BLaER1 treated with 17β-estradiol and CSF1 and Interleukin-3, amounts not matched to agents 10 nM and 100 nM (cell line): ENCODE measurements around the gene MTMR2.
"Not testable (repeated sequence)": the region's sequence is repeated elsewhere in the genome, so short reads cannot be mapped to it uniquely, and the experiment has no call there.

ENCODE experiments used
- H3K27ac ChIP-seq, 11 experiments: shearing (Covaris generic); formaldehyde crosslinking; 2 replicates each; pipeline ENCODE4 v1.8.1; 2022
- H3K27me3 ChIP-seq, 11 experiments: shearing (Covaris generic); formaldehyde crosslinking; 2 replicates each; pipeline ENCODE4 v1.8.1; 2022
- H3K36me3 ChIP-seq, 11 experiments: shearing (Covaris generic); formaldehyde crosslinking; 2 replicates each; pipeline ENCODE4 v1.8.1; 2022
- H3K4me1 ChIP-seq, 10 experiments: shearing (Covaris generic); formaldehyde crosslinking; 2 replicates each; pipeline ENCODE4 v1.8.1; 2022
- H3K4me2 ChIP-seq, 11 experiments: shearing (Covaris generic); formaldehyde crosslinking; 2 replicates each; pipeline ENCODE4 v1.8.1; 2022
- H3K4me3 ChIP-seq, 10 experiments: shearing (Covaris generic); formaldehyde crosslinking; 2 replicates each; pipeline ENCODE4 v1.8.1; 2022
- H3K9ac ChIP-seq, 11 experiments: shearing (Covaris generic); formaldehyde crosslinking; 2 replicates each; pipeline ENCODE4 v1.8.1; 2022
- H3K9me3 ChIP-seq, 11 experiments: shearing (Covaris generic); formaldehyde crosslinking; replicated peaks in 1 of 11; 2 replicates each; pipeline ENCODE4 v1.8.1; 2022
- H4K20me1 ChIP-seq, 11 experiments: shearing (Covaris generic); formaldehyde crosslinking; 2 replicates each; pipeline ENCODE4 v1.8.1; 2022
- Cebpa-rat ChIP-seq, 11 experiments: shearing (Covaris generic); IDR thresholded peaks; 2 replicates each; pipeline ENCODE4 v1.8.1; 2022

The MTMR2 gene

GRCh38 chr11:95884376-95884775, 39.5 kb downstream of the MTMR2 start:
- TF ChIP-seq Cebpa-rat (IDR thresholded peaks at IDR 0.05): no peak
- Histone ChIP-seq H3K4me1 (no peaks in the 10 kb centered on the region), H3K4me3 (no peak overlapping the region), H3K9ac (no peak overlapping the region), H4K20me1 (no peaks in the 10 kb centered on the region), H3K4me2 (no peak overlapping the region), H3K9me3 (no peaks in the 10 kb centered on the region), H3K36me3 (peaks cover 14 to 76% (median 28%) of the 10 kb centered on the region in 11 experiments; a peak in 20 of 22 replicates), H3K27ac (no peak overlapping the region), H3K27me3 (no peaks in the 10 kb centered on the region)

GRCh38 chr11:95883381-95883780, 40.5 kb downstream of the MTMR2 start:
- Histone ChIP-seq H4K20me1 (no peaks in the 10 kb centered on the region), H3K27me3 (no peaks in the 10 kb centered on the region), H3K4me3 (no peak overlapping the region), H3K36me3 (peaks cover 14 to 81% (median 28%) of the 10 kb centered on the region in 11 experiments; a peak in 20 of 22 replicates), H3K9me3 (peaks cover 0 to 5% (median 0%) of the 10 kb centered on the region in 11 experiments; a peak in 1 of 22 replicates), H3K4me1 (no peaks in the 10 kb centered on the region), H3K27ac (no peak overlapping the region), H3K9ac (no peak overlapping the region), H3K4me2 (no peak overlapping the region)
- no peak for TF ChIP-seq Cebpa-rat (IDR thresholded peaks at IDR 0.05)

- Histone ChIP-seq H3K4me2 (no peak overlapping the region), H3K27ac (no peak overlapping the region), H3K4me3 (no peak overlapping the region), H3K4me1 (no peaks in the 10 kb centered on the region), H3K27me3 (no peaks in the 10 kb centered on the region), H3K9me3 (peaks cover 17 to 29% (median 23%) of the 10 kb centered on the region in 11 experiments), H3K9ac (no peak overlapping the region), H3K36me3 (peaks cover 16 to 60% (median 28%) of the 10 kb centered on the region in 11 experiments; a peak in 20 of 22 replicates), H4K20me1 (no peaks in the 10 kb centered on the region)
- no peak for TF ChIP-seq Cebpa-rat (IDR thresholded peaks at IDR 0.05)
Measured at GRCh38 chr11:95877291-95877690, 46.6 kb downstream of the MTMR2 start.

GRCh38 chr11:95870877-95871276, 53.0 kb downstream of the MTMR2 start:
- not testable (repeated sequence) for H4K20me1 ChIP-seq

GRCh38 chr11:95867105-95867504, 56.8 kb downstream of the MTMR2 start:
- Histone ChIP-seq H3K4me3 (no peak overlapping the region), H3K9ac (no peak overlapping the region), H3K27ac (no peak overlapping the region), H3K4me1 (0 out of 20 replicates have a peak, but pooled peaks cover 0 to 6% (median 0%) of the 10 kb centered on the region in 10 experiments), H3K27me3 (no peaks in the 10 kb centered on the region), H3K9me3 (no peaks in the 10 kb centered on the region), H3K4me2 (no peak overlapping the region), H3K36me3 (peaks cover 5 to 40% (median 14%) of the 10 kb centered on the region in 11 experiments; a peak in 13 of 22 replicates), H4K20me1 (no peaks in the 10 kb centered on the region)
- no peak for TF ChIP-seq Cebpa-rat (IDR thresholded peaks at IDR 0.05)

More at GRCh38 chr11:95870877-95871276, 53.0 kb downstream of the MTMR2 start:
- H3K4me1 ChIP-seq, H3K4me3 ChIP-seq, H3K27ac ChIP-seq, H3K4me2 ChIP-seq, H3K9ac ChIP-seq, H3K27me3 ChIP-seq, H3K9me3 ChIP-seq: not testable (repeated sequence)
- peaks cover 0 to 11% (median 5%) of the 10 kb centered on the region in 11 experiments; a peak in 15 of 22 replicates for H3K36me3 ChIP-seq

GRCh38 chr11:95863486-95864140, 60.3 kb downstream of the MTMR2 start:
- no peaks in the 10 kb centered on the region for H3K9me3 ChIP-seq
- no peak overlapping the region for H3K4me3 ChIP-seq
- H3K27me3 ChIP-seq: no peaks in the 10 kb centered on the region
- no peak overlapping the region for H3K9ac ChIP-seq
- H3K4me1 ChIP-seq: 0 out of 20 replicates have a peak, but pooled peaks cover 0 to 6% (median 0%) of the 10 kb centered on the region in 10 experiments
- no peak overlapping the region for H3K27ac ChIP-seq
- no peaks in the 10 kb centered on the region for H4K20me1 ChIP-seq
- no peak overlapping the region for H3K4me2 ChIP-seq
- no peak for TF ChIP-seq Cebpa-rat (IDR thresholded peaks at IDR 0.05)
- peaks cover 12 to 74% (median 38%) of the 10 kb centered on the region in 11 experiments; a peak in 17 of 22 replicates for H3K36me3 ChIP-seq

- not testable (repeated sequence) for H3K9ac ChIP-seq, H3K4me3 ChIP-seq, H3K4me1 ChIP-seq, H3K9me3 ChIP-seq, H3K4me2 ChIP-seq, H3K27me3 ChIP-seq, H4K20me1 ChIP-seq, H3K27ac ChIP-seq
- H3K36me3 ChIP-seq: peaks cover 8 to 97% (median 53%) of the 10 kb centered on the region in 11 experiments; a peak in 19 of 22 replicates
Measured at GRCh38 chr11:95860024-95860423, 63.9 kb downstream of the MTMR2 start.

GRCh38 chr11:95854362-95854761, 69.5 kb downstream of the MTMR2 start:
- H3K27ac ChIP-seq, H3K4me2 ChIP-seq, H3K4me3 ChIP-seq, H3K9me3 ChIP-seq, H4K20me1 ChIP-seq, H3K9ac ChIP-seq, H3K27me3 ChIP-seq, H3K4me1 ChIP-seq: not testable (repeated sequence)
- peaks cover 9 to 81% (median 45%) of the 10 kb centered on the region in 11 experiments; a peak in 19 of 22 replicates for H3K36me3 ChIP-seq

GRCh38 chr11:95853862-95854261, 70.0 kb downstream of the MTMR2 start:
- H3K4me3 ChIP-seq: no peak overlapping the region
- H4K20me1 ChIP-seq: 0 out of 22 replicates have a peak, but pooled peaks cover 0 to 1% (median 0%) of the 10 kb centered on the region in 11 experiments
- no peak overlapping the region for H3K4me2 ChIP-seq
- no peak overlapping the region for H3K27ac ChIP-seq
- no peaks in the 10 kb centered on the region for H3K27me3 ChIP-seq
- H3K36me3 ChIP-seq: peaks cover 9 to 78% (median 47%) of the 10 kb centered on the region in 11 experiments; a peak in 19 of 22 replicates
- H3K9me3 ChIP-seq: no peaks in the 10 kb centered on the region
- H3K4me1 ChIP-seq: no peaks in the 10 kb centered on the region
- no peak overlapping the region for H3K9ac ChIP-seq
- TF ChIP-seq Cebpa-rat (IDR thresholded peaks at IDR 0.05): no peak

- no peaks in the 10 kb centered on the region for H3K27me3 ChIP-seq
- H3K4me2 ChIP-seq: no peak overlapping the region
- no peak overlapping the region for H3K27ac ChIP-seq
- 0 out of 22 replicates have a peak, but pooled peaks cover 0 to 4% (median 0%) of the 10 kb centered on the region in 11 experiments for H4K20me1 ChIP-seq
- peaks cover 9 to 75% (median 41%) of the 10 kb centered on the region in 11 experiments; a peak in 19 of 22 replicates for H3K36me3 ChIP-seq
- TF ChIP-seq Cebpa-rat (IDR thresholded peaks at IDR 0.05): no peak
- H3K4me1 ChIP-seq: no peaks in the 10 kb centered on the region
- no peak overlapping the region for H3K9ac ChIP-seq
- no peaks in the 10 kb centered on the region for H3K9me3 ChIP-seq
- no peak overlapping the region for H3K4me3 ChIP-seq
Measured at GRCh38 chr11:95853138-95853537, 70.8 kb downstream of the MTMR2 start.
